ENCODE results near the gene ING5. TPM values are rescaled to one million over a fixed set of nuclear protein-coding genes. Genes with fewer than 3 reads are reported as not detected.

Gene ING5
- polyA plus RNA-seq, 3 donors, result 6.5 to 29.5 (median 6.6) TPM

GRCh38 chr2:241676665-241677064 is 25.2 kb upstream of the ING5 start:
- intact Hi-C loops (cut with micrococcal nuclease), result no loop called here
- Histone ChIP-seq H3K4me3 (replicated peaks in 1 of 3; ENCODE audit: low read depth in 2 of 3, low read length in 3 of 3) (no peak overlapping the region), H3K9ac (ENCODE audit: insufficient read depth, low read length, poor library complexity, severe bottlenecking) (no peak overlapping the region), H3K27ac (ENCODE audit: low read depth in 1 of 2, low read length in 2 of 2) (no peak overlapping the region), H2AFZ (ENCODE audit: insufficient read depth, low read depth, low read length, poor library complexity, severe bottlenecking) (no peak overlapping the region), H3K4me1 (ENCODE audit: control insufficient read depth in 1 of 2, insufficient read depth in 2 of 2, low read length in 2 of 2) (no peaks in the 10 kb centered on the region), H3K36me3 (replicated peaks in 1 of 2; ENCODE audit: control insufficient read depth in 1 of 2, insufficient read depth in 2 of 2, low read length in 2 of 2) (peaks cover 54 to 90% of the 10 kb centered on the region in 2 donors), H3K4me2 (replicated peaks; ENCODE audit: extremely low read depth, low read length, poor library complexity, severe bottlenecking) (no peak overlapping the region), H4K20me1 (ENCODE audit: insufficient read depth, low read length) (no peaks in the 10 kb centered on the region), H3K9me3 (replicated peaks in 1 of 2; ENCODE audit: control insufficient read depth in 1 of 2, insufficient read depth in 1 of 2, low read length in 2 of 2) (no peaks in the 10 kb centered on the region), H3K79me2 (ENCODE audit: insufficient read depth, low read length) (no peaks in the 10 kb centered on the region), H3K27me3 (ENCODE audit: control insufficient read depth in 2 of 2, insufficient read depth in 2 of 2, low read length in 2 of 2) (no peaks in the 10 kb centered on the region)
- TF ChIP-seq, protein P1, sequence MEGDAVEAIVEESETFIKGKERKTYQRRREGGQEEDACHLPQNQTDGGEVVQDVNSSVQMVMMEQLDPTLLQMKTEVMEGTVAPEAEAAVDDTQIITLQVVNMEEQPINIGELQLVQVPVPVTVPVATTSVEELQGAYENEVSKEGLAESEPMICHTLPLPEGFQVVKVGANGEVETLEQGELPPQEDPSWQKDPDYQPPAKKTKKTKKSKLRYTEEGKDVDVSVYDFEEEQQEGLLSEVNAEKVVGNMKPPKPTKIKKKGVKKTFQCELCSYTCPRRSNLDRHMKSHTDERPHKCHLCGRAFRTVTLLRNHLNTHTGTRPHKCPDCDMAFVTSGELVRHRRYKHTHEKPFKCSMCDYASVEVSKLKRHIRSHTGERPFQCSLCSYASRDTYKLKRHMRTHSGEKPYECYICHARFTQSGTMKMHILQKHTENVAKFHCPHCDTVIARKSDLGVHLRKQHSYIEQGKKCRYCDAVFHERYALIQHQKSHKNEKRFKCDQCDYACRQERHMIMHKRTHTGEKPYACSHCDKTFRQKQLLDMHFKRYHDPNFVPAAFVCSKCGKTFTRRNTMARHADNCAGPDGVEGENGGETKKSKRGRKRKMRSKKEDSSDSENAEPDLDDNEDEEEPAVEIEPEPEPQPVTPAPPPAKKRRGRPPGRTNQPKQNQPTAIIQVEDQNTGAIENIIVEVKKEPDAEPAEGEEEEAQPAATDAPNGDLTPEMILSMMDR (IDR thresholded peaks at IDR 0.05), result no peak
- peaks cover 58 to 86% of the 10 kb centered on the region in 2 donors for H3K36me3 Mint-ChIP-seq
- 90% methylated on average over 17 of the region's 17 CpGs for WGBS (ENCODE audit: insufficient coverage)
- DNase-seq, result no peak
- peaks cover 0 to 2% (median 0%) of the 10 kb centered on the region in 3 donors for H3K27me3 Mint-ChIP-seq (ENCODE audit: low read depth in 3 of 3)
- no peaks in the 10 kb centered on the region for H3K4me1 Mint-ChIP-seq
- H3K9me3 Mint-ChIP-seq, result no peaks in the 10 kb centered on the region
- H3K4me3 Mint-ChIP-seq, result no peak overlapping the region
- H3K27ac Mint-ChIP-seq, result peak overlapping the region in 2 of 7 donors; percentile 44 to 81

- H3K9me3 Mint-ChIP-seq, result no peaks in the 10 kb centered on the region
- 93% methylated on average over 15 of the region's 24 CpGs for WGBS (ENCODE audit: insufficient coverage)
- H3K9me3 ChIP-seq (replicated peaks in 1 of 2; ENCODE audit: control insufficient read depth in 1 of 2, insufficient read depth in 1 of 2, low read length in 2 of 2), result no peaks in the 10 kb centered on the region
- H3K9ac ChIP-seq (ENCODE audit: insufficient read depth, low read length, poor library complexity, severe bottlenecking), result no peak overlapping the region
- intact Hi-C loops (cut with micrococcal nuclease), result no loop called here
- H4K20me1 ChIP-seq (ENCODE audit: insufficient read depth, low read length), result no peaks in the 10 kb centered on the region
- H3K4me1 ChIP-seq (ENCODE audit: control insufficient read depth in 1 of 2, insufficient read depth in 2 of 2, low read length in 2 of 2), result no peaks in the 10 kb centered on the region
- no peak overlapping the region for H3K27ac ChIP-seq (ENCODE audit: low read depth in 1 of 2, low read length in 2 of 2)
- H3K27me3 ChIP-seq (ENCODE audit: control insufficient read depth in 2 of 2, insufficient read depth in 2 of 2, low read length in 2 of 2), result no peaks in the 10 kb centered on the region
- H3K27ac Mint-ChIP-seq, result peak overlapping the region in 1 of 7 donors; percentile 21
- peaks cover 56 to 84% of the 10 kb centered on the region in 2 donors for H3K36me3 Mint-ChIP-seq
- H3K4me3 Mint-ChIP-seq, result no peak overlapping the region
- no peak for DNase-seq
- H3K79me2 ChIP-seq (ENCODE audit: insufficient read depth, low read length), result no peaks in the 10 kb centered on the region
- no peak overlapping the region for H3K4me3 ChIP-seq (replicated peaks in 1 of 3; ENCODE audit: low read depth in 2 of 3, low read length in 3 of 3)
- peaks cover 0 to 2% (median 0%) of the 10 kb centered on the region in 3 donors for H3K27me3 Mint-ChIP-seq (ENCODE audit: low read depth in 3 of 3)
- H2AFZ ChIP-seq (ENCODE audit: insufficient read depth, low read depth, low read length, poor library complexity, severe bottlenecking), result no peak overlapping the region
- TF ChIP-seq, protein P1 (IDR thresholded peaks at IDR 0.05), result no peak
- no peaks in the 10 kb centered on the region for H3K4me1 Mint-ChIP-seq
- peaks cover 49 to 90% of the 10 kb centered on the region in 2 donors for H3K36me3 ChIP-seq (replicated peaks in 1 of 2; ENCODE audit: control insufficient read depth in 1 of 2, insufficient read depth in 2 of 2, low read length in 2 of 2)
- no peak overlapping the region for H3K4me2 ChIP-seq (replicated peaks; ENCODE audit: extremely low read depth, low read length, poor library complexity, severe bottlenecking)
Measured at GRCh38 chr2:241677392-241677791, 24.4 kb upstream of the ING5 start.
